ENCODE results near the gene PWWP2B.

GRCh38 chr10:132347931-132348267, 49.1 kb upstream of the PWWP2B start:
- TF ChIP-seq POLR2A (IDR thresholded peaks at IDR 0.05) (no peak), CTCF (IDR thresholded peaks at IDR 0.05) (no peak)

Data from heart left ventricle (tissue), 13 donors.